WTC11 (cell line): ENCODE data around the gene RREB1. TPM values are rescaled to one million over a fixed set of nuclear protein-coding genes. Genes with fewer than 3 reads are reported as not detected.

Experiments used
- ATAC-seq: fragments of 200-7000 bp; cut with Tn5 transposase; 2 replicates; pipeline ENCODE4 v1.10.0; 2021; ENCODE audit warnings: mild to moderate bottlenecking, moderate library complexity
- CTCF ChIA-PET: fragments of 300-600 bp; sonication (Branson Sonifier 250); formaldehyde crosslinking; loops from one replicate; lab custom pipeline; 2021; ENCODE audit warnings: antibody characterized with exemption; lab: Charles Lee
- POLR2A ChIA-PET: fragments of 350-600 bp; sonication (Branson Sonifier 250); formaldehyde crosslinking; loops from one replicate; lab custom pipeline; 2021; ENCODE audit warnings: antibody characterized with exemption; lab: Charles Lee
- DNase-seq: peaks from one replicate; pipeline ENCODE4 v3.0.0; 2021; ENCODE audit warnings: low spot score
- H3K27ac Mint-ChIP-seq: 2 replicates; pipeline ENCODE4 v1.8.0; 2021; ENCODE audit warnings: mixed read lengths
- H3K27me3 Mint-ChIP-seq: 2 replicates; pipeline ENCODE4 v1.8.0; 2021; ENCODE audit warnings: low read depth, mild to moderate bottlenecking, moderate library complexity, mixed read lengths
- H3K36me3 Mint-ChIP-seq: 2 replicates; pipeline ENCODE4 v1.8.0; 2021; ENCODE audit warnings: mixed read lengths
- H3K4me1 Mint-ChIP-seq: 2 replicates; pipeline ENCODE4 v1.8.0; 2022; ENCODE audit warnings: mixed read lengths
- H3K4me3 Mint-ChIP-seq: 2 replicates; pipeline ENCODE4 v1.8.0; 2021; ENCODE audit warnings: mild to moderate bottlenecking, moderate library complexity, mixed read lengths
- H3K9me3 Mint-ChIP-seq: 2 replicates; pipeline ENCODE4 v1.8.0; 2021; ENCODE audit warnings: mixed read lengths
- AR ChIP-seq: fragments of 250-450 bp; sonication (Bioruptor Pico); IDR thresholded peaks from 2 replicates; pipeline ENCODE4 v1.9.0; 2021; ENCODE audit warnings: mild to moderate bottlenecking
- ATF1 ChIP-seq: sonication (generic); formaldehyde crosslinking; IDR thresholded peaks from 2 replicates; pipeline ENCODE4 v1.8.1; 2023; ENCODE audit warnings: mild to moderate bottlenecking, moderate library complexity, missing genetic modification reagents
- CBFB ChIP-seq: sonication (generic); formaldehyde crosslinking; IDR thresholded peaks from 2 replicates; pipeline ENCODE4 v1.8.1; 2022; ENCODE audit warnings: mild to moderate bottlenecking, low read depth, missing genetic modification reagents
- CREM ChIP-seq: sonication (generic); formaldehyde crosslinking; IDR thresholded peaks from 2 replicates; pipeline ENCODE4 v1.8.1; 2022; ENCODE audit warnings: mild to moderate bottlenecking, missing genetic modification reagents, moderate library complexity
- E2F4 ChIP-seq: sonication (generic); formaldehyde crosslinking; IDR thresholded peaks from 2 replicates; pipeline ENCODE4 v1.8.1; 2022; ENCODE audit warnings: low read depth, mild to moderate bottlenecking, moderate library complexity, missing genetic modification reagents, borderline replicate concordance
- ELF4 ChIP-seq: sonication (generic); formaldehyde crosslinking; IDR thresholded peaks from 2 replicates; pipeline ENCODE4 v1.8.1; 2022; ENCODE audit warnings: low read depth, mild to moderate bottlenecking, moderate library complexity, missing genetic modification reagents
- ESRRA ChIP-seq: sonication (generic); formaldehyde crosslinking; IDR thresholded peaks from 2 replicates; pipeline ENCODE4 v1.8.1; 2022; ENCODE audit warnings: mild to moderate bottlenecking, missing genetic modification reagents, borderline replicate concordance
- FOXJ3 ChIP-seq: sonication (generic); formaldehyde crosslinking; IDR thresholded peaks from 2 replicates; pipeline ENCODE4 v1.9.0; 2021; ENCODE audit warnings: missing genetic modification reagents, mild to moderate bottlenecking, borderline replicate concordance
- GABPB1 ChIP-seq: sonication (generic); formaldehyde crosslinking; IDR thresholded peaks from 2 replicates; pipeline ENCODE4 v1.8.1; 2023; ENCODE audit warnings: mild to moderate bottlenecking, missing genetic modification reagents
- MLX ChIP-seq: sonication (generic); formaldehyde crosslinking; IDR thresholded peaks from 2 replicates; pipeline ENCODE4 v1.8.1; 2023; ENCODE audit warnings: mild to moderate bottlenecking, missing genetic modification reagents, moderate library complexity
- NFE2L1 ChIP-seq: sonication (generic); formaldehyde crosslinking; IDR thresholded peaks from 2 replicates; pipeline ENCODE4 v1.8.1; 2023; ENCODE audit warnings: missing genetic modification reagents
- NR1H2 ChIP-seq: sonication (generic); formaldehyde crosslinking; IDR thresholded peaks from 2 replicates; pipeline ENCODE4 v1.9.0; 2021; ENCODE audit warnings: mild to moderate bottlenecking, moderate library complexity, missing genetic modification reagents
- NR2C2 ChIP-seq: sonication (generic); formaldehyde crosslinking; IDR thresholded peaks from 2 replicates; pipeline ENCODE4 v1.8.0; 2022; ENCODE audit warnings: mild to moderate bottlenecking, missing genetic modification reagents
- NR3C1 ChIP-seq: sonication (generic); formaldehyde crosslinking; conservative IDR thresholded peaks from 2 replicates; pipeline ENCODE4 v1.8.1; 2023; ENCODE audit warnings: low read depth, mild to moderate bottlenecking, missing genetic modification reagents
- RELA ChIP-seq: sonication (generic); formaldehyde crosslinking; IDR thresholded peaks from 2 replicates; pipeline ENCODE4 v1.8.1; 2022; ENCODE audit warnings: missing genetic modification reagents, mild to moderate bottlenecking, borderline replicate concordance
- SMAD4 ChIP-seq: sonication (generic); formaldehyde crosslinking; IDR thresholded peaks from 2 replicates; pipeline ENCODE4 v1.8.0; 2022; ENCODE audit warnings: mild to moderate bottlenecking, missing genetic modification reagents
- SP1 ChIP-seq: sonication (generic); formaldehyde crosslinking; conservative IDR thresholded peaks from 2 replicates; pipeline ENCODE4 v1.8.1; 2022; ENCODE audit warnings: missing genetic modification reagents
- ZBTB21 ChIP-seq: sonication (generic); formaldehyde crosslinking; IDR thresholded peaks from 2 replicates; pipeline ENCODE4 v1.8.1; 2023; ENCODE audit warnings: mild to moderate bottlenecking, missing genetic modification reagents, borderline replicate concordance
- ZNF121 ChIP-seq: sonication (generic); formaldehyde crosslinking; IDR thresholded peaks from 2 replicates; pipeline ENCODE4 v1.8.0; 2023; ENCODE audit warnings: missing genetic modification reagents
- ZNF138 ChIP-seq: sonication (generic); formaldehyde crosslinking; conservative IDR thresholded peaks from 2 replicates; pipeline ENCODE4 v1.8.1; 2022; ENCODE audit warnings: mild to moderate bottlenecking, moderate library complexity, missing genetic modification reagents
- ZNF219 ChIP-seq: sonication (generic); formaldehyde crosslinking; IDR thresholded peaks from 2 replicates; pipeline ENCODE4 v1.8.0; 2023; ENCODE audit warnings: missing genetic modification reagents, mild to moderate bottlenecking, borderline replicate concordance
- ZNF416 ChIP-seq: fragments of 250-450 bp; sonication (Bioruptor Pico); IDR thresholded peaks from 2 replicates; pipeline ENCODE4 v1.9.0; 2021; ENCODE audit warnings: mild to moderate bottlenecking, inconsistent platforms
- ZNF425 ChIP-seq: fragments of 250-450 bp; sonication (Bioruptor Pico); conservative IDR thresholded peaks from 2 replicates; pipeline ENCODE4 v1.9.0; 2021; ENCODE audit warnings: mild to moderate bottlenecking
- ZNF532 ChIP-seq: fragments of 250-450 bp; sonication (Bioruptor Pico); IDR thresholded peaks from 2 replicates; pipeline ENCODE4 v1.9.0; 2021; ENCODE audit warnings: mild to moderate bottlenecking, borderline replicate concordance
- ZNF671 ChIP-seq: fragments of 250-450 bp; sonication (Bioruptor Pico); IDR thresholded peaks from 2 replicates; pipeline ENCODE4 v1.8.0; 2021; ENCODE audit warnings: mild to moderate bottlenecking
- total RNA-seq: library from RNA; stranded (reverse); gene quantifications from 3 replicates; pipeline ENCODE4 v1.2.3, GENCODE V29; 2021

The RREB1 gene
- total RNA-seq, 1 experiment from 2014 or later: 38.5 TPM

- no peak for DNase-seq
- POLR2A ChIA-PET: interaction anchor here (0.6 kb wide), 1 partner anchor 262 kb away, joined by 4 read pairs; no protein-coding TSS in a partner anchor
- peaks cover 10% of the 10 kb centered on the region for H3K4me1 Mint-ChIP-seq
- CTCF ChIA-PET: no interaction called here
- no peak overlapping the region for H3K4me3 Mint-ChIP-seq
- peaks cover 52% of the 10 kb centered on the region for H3K36me3 Mint-ChIP-seq
- H3K27ac Mint-ChIP-seq: no peak overlapping the region
- no peak for ATAC-seq
- no peaks in the 10 kb centered on the region for H3K27me3 Mint-ChIP-seq
- no peaks in the 10 kb centered on the region for H3K9me3 Mint-ChIP-seq
- TF ChIP-seq MLX (no peak), ZNF425 (CRISPR knock-in tag) (no peak), ZNF671 (CRISPR knock-in tag) (no peak), ZNF532 (no peak), RELA (CRISPR knock-in tag) (no peak), NR1H2 (CRISPR knock-in tag) (no peak), ESRRA (CRISPR knock-in tag) (no peak), NR3C1 (CRISPR knock-in tag) (no peak), CBFB (no peak), FOXJ3 (CRISPR knock-in tag) (no peak), ZNF138 (CRISPR knock-in tag) (no peak), SMAD4 (CRISPR knock-in tag) (no peak), ZNF416 (CRISPR knock-in tag) (no peak)
These were observed 121.9 kb downstream of the RREB1 start for GRCh38 chr6:7229376-7230326.

- no peak for ATAC-seq
- no peaks in the 10 kb centered on the region for H3K27me3 Mint-ChIP-seq
- ChIA-PET POLR2A (no interaction called here), CTCF (no interaction called here)
- no peak for DNase-seq
- H3K4me1 Mint-ChIP-seq: peaks cover 3% of the 10 kb centered on the region
- peaks cover 53% of the 10 kb centered on the region for H3K36me3 Mint-ChIP-seq
- H3K27ac Mint-ChIP-seq: no peak overlapping the region
- H3K9me3 Mint-ChIP-seq: no peaks in the 10 kb centered on the region
- H3K4me3 Mint-ChIP-seq: no peak overlapping the region
- TF ChIP-seq E2F4 (CRISPR knock-in tag) (no peak), FOXJ3 (CRISPR knock-in tag) (no peak), NR2C2 (no peak), ATF1 (CRISPR knock-in tag) (no peak), SP1 (CRISPR knock-in tag) (no peak), ZNF121 (CRISPR knock-in tag) (no peak), ELF4 (no peak), GABPB1 (CRISPR knock-in tag) (no peak), NR3C1 (CRISPR knock-in tag) (no peak), NFE2L1 (CRISPR knock-in tag) (no peak), ZBTB21 (CRISPR knock-in tag) (no peak), ESRRA (CRISPR knock-in tag) (no peak), CREM (CRISPR knock-in tag) (no peak), ZNF219 (no peak), AR (CRISPR knock-in tag) (no peak)
These were observed 122.5 kb downstream of the RREB1 start for GRCh38 chr6:7230327-7230691.
